ENCODE measurements around the gene TSHZ3.

TSHZ3 gene

GRCh38 chr19:31282346-31282745, 66.9 kb downstream of the TSHZ3 start:
- no peak for DNase-seq

- DNase-seq, result no peak
These were observed 68.8 kb downstream of the TSHZ3 start for GRCh38 chr19:31280287-31281006.

GRCh38 chr19:31279436-31279765, 69.8 kb downstream of the TSHZ3 start:
- no peak for DNase-seq

- no peak for DNase-seq
These were observed 70.4 kb downstream of the TSHZ3 start for GRCh38 chr19:31278555-31279435.

- no peak for DNase-seq
These were observed 71.7 kb downstream of the TSHZ3 start for GRCh38 chr19:31277516-31277915.

GRCh38 chr19:31276831-31277230, 72.4 kb downstream of the TSHZ3 start:
- no peak for DNase-seq

- no peak for DNase-seq
These were observed 74.2 kb downstream of the TSHZ3 start for GRCh38 chr19:31275068-31275334.

- DNase-seq, result no peak
These were observed 74.8 kb downstream of the TSHZ3 start for GRCh38 chr19:31274251-31275067.

- DNase-seq, result no peak
These were observed 76.6 kb downstream of the TSHZ3 start for GRCh38 chr19:31272583-31273106.

- DNase-seq, result no peak
These were observed 77.8 kb downstream of the TSHZ3 start for GRCh38 chr19:31271306-31271911.

GRCh38 chr19:31270897-31271296, 78.3 kb downstream of the TSHZ3 start:
- DNase-seq, result no peak

- DNase-seq, result no peak
These were observed 79.7 kb downstream of the TSHZ3 start for GRCh38 chr19:31269425-31270127.

GRCh38 chr19:31268751-31269383, 80.4 kb downstream of the TSHZ3 start:
- DNase-seq, result no peak

- DNase-seq, result no peak
These were observed 82.5 kb downstream of the TSHZ3 start for GRCh38 chr19:31266731-31267130.

- DNase-seq, result no peak
These were observed 83.0 kb downstream of the TSHZ3 start for GRCh38 chr19:31266196-31266595.

GRCh38 chr19:31264041-31264778, 85.0 kb downstream of the TSHZ3 start:
- no peak for DNase-seq

GRCh38 chr19:31263328-31263727, 85.9 kb downstream of the TSHZ3 start:
- DNase-seq, result no peak

- DNase-seq, result no peak
These were observed 86.5 kb downstream of the TSHZ3 start for GRCh38 chr19:31262725-31263191.

- no peak for DNase-seq
These were observed 87.5 kb downstream of the TSHZ3 start for GRCh38 chr19:31261603-31262212.

GRCh38 chr19:31261019-31261602, 88.1 kb downstream of the TSHZ3 start:
- no peak for DNase-seq
